GM21528 (cell line): ENCODE measurements around the gene GRIN3A.
A peak's percentile ranks its signal among the peaks of the same experiment; 100 is the strongest.
"Not testable (repeated sequence)": the region's sequence is repeated elsewhere in the genome, so short reads cannot be mapped to it uniquely, and the experiment has no call there.

Source experiments
- ATAC-seq: cut with Tn5 transposase; IDR thresholded peaks from one replicate; pipeline ENCODE4 v1.9.1; 2021; ENCODE audit warnings: mild to moderate bottlenecking, moderate library complexity; ENCODE audit not compliant: unreplicated experiment, low FRiP score

Gene GRIN3A

DNA sequence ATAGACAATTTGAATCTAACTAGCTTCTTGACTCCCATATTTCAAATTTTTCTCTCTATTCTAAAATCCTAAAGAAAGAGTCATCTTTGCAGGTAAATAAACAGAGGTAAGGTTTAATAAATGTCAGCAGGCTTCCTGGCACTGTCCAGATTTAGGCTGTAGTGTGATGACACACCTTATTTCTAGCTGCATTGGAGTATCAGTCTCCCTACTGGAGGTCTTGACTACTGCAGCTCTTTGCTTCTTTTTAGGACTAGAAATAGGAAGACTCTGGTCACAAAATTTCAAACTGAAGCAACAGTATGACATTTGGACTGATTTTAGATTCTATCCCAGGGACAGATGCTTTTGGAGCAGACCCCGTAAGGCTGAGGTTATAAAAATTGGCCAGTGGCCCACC lies 103.0 kb downstream of the GRIN3A start:
- no peak for ATAC-seq

- ATAC-seq: no peak
Observed at GRCh38 chr9:101634741-101635409, 103.6 kb downstream of the GRIN3A start.

DNA sequence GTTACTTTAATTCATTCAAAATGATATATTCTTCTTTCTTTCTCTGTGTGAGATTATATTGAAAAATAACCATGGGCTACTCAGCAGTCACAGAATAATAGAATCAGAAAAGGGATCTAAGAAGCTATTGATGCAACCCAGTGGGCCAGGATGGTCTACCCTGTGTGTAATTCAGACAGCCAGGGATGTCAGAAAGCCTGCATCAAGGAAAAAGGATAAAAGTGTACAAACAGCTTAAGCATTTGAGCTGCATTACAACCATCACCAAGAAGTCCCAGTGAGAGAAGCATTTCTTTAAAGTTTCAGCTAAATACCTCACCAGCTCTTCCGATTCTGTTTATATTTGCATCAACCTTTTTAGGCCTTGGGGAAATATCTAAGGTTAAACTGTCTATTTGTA lies 105.8 kb downstream of the GRIN3A start:
- ATAC-seq: no peak

DNA sequence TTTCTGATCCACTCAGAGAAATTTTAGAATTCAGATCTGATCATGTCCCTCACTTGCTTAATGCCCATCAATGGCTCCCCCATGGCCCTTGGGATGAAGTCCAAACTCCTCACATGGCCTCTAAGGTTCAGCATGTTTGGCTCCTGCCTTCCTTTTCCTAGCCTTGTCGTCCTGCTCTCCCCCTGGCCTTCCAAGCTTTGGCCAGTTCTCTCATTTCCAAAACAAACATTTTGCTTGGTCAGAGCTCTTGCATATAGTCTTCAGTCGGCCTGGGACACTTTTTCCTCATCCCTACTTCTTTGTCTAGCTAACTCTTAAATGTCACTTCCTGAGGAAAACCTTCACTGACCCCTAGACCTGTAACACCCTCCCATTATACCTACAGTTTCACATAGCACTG lies 106.6 kb downstream of the GRIN3A start:
- no peak for ATAC-seq

DNA sequence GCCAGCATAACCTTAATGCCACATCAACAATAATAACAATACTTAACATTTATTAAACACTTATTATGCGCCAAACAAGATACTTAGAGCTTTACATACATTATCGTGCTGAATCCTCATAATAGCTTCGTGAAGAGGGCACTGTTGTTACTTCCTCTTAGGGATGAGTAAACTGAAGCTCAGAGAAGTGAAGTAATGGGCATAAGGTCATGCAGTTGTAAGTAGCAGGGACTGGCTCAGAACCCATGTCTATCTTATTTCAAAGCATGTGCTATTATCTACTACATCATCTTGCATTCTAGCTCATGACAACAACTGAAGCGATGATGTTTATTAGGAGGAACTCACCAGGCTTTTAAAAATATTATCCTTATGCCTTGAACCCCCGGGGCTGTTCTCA lies 108.8 kb downstream of the GRIN3A start:
- no peak for ATAC-seq

DNA sequence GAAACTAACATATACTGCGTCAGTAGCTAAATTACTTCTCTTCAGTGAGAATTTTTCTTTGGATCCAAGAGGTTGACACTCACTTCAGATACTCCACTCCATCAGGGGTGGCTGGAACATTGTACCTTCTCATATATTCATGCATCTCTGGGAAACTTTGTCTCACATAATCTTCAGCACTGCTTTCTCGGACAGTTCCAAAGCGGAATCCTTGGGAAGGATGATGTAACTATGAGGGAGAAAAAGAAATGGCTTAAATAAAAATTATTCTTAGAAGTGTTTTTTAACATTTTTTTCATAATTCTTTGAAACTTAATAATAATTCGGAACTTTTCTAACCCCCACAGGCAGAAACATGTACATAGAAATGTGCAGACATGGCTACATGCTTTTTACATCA lies 110.3 kb downstream of the GRIN3A start:
- no peak for ATAC-seq

- ATAC-seq: no peak
Observed at GRCh38 chr9:101626295-101626694, 112.2 kb downstream of the GRIN3A start.

- no peak for ATAC-seq
Observed at GRCh38 chr9:101625876-101626275, 112.6 kb downstream of the GRIN3A start.

DNA sequence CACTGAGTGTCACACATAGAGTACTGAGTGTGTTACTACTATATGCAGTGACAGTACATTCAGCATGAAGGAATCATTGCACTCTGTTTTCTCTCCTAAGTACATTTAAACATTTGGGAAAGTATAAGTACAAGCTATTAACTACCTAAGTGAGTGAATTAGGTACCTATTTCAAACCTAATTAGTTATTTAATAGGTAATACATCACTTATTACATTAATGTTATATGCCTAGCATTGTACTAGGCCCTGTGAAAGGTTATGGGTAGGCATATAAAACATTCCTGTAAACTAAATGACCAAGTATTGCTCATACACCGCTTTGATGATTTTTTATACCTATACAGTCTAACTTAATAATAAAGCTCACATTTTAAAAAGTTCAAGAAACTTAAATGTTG lies 118.0 kb downstream of the GRIN3A start:
- no peak for ATAC-seq

DNA sequence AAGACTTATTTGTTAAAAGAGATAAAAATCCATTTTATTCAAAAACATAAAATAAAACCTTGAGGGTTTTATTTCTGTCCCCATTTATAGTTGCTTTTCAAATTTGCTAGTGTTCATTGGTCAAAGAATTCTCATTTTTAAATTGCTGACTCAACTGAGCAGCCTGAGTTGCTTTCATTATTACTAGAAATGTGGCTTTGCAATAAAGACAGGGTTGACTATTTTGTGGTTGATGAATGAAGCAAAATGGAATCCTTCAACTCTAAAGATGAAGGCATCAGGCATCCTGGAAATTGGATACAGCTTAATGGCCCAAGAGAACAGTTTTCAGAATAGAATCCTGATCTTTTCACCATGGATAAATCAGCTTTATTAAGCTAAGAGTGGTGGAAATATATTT lies 119.7 kb downstream of the GRIN3A start:
- no peak for ATAC-seq

DNA sequence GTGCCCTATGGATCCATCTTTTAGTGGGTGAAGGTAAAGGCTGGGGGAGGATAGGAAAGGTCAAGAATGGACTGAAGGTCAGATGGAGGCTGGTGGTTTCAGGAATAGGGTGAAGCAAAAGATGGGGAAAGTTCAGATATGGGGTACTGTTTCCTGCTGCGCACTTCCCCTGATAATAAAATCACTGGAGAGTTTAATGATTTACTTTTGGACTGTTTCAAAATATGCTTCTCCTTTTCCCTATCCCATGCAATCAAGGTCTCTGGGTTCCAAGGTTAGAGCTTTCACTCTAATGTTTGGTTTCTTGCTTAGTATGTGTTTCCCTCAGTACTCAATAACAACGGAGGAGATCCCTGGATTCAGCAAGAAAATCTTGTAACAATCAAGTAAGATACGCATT lies 132.9 kb downstream of the GRIN3A start:
- no peak for ATAC-seq

DNA sequence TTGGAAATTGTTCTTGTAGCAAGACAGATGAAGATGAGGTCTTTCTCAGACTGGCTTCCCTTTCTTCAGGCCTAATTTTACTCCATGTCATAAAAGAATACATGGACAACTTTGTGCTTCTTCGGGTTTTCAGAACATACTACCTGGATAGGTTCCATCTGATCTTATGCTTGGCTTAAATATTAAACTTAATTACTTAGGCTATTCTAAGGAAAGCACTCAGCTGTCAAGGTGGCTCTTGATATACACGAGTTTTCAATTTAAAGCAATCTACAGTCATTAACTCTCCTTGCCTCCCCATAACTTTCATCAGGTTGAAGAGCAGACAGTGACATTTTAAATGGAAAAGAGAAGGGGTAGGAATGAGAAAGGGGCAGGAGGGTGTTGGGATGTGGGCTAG lies 134.2 kb downstream of the GRIN3A start:
- no peak for ATAC-seq

- ATAC-seq: no peak
Observed at GRCh38 chr9:101601904-101602765, 136.3 kb downstream of the GRIN3A start.

GRCh38 chr9:101594796-101595195 lies 143.7 kb downstream of the GRIN3A start, which contains the start of gene PPP3R2:
PPP3R2 (minus strand) TSS chr9:101594969; CDS start chr9:101594921, 48 bp downstream.
- ATAC-seq: no peak

DNA sequence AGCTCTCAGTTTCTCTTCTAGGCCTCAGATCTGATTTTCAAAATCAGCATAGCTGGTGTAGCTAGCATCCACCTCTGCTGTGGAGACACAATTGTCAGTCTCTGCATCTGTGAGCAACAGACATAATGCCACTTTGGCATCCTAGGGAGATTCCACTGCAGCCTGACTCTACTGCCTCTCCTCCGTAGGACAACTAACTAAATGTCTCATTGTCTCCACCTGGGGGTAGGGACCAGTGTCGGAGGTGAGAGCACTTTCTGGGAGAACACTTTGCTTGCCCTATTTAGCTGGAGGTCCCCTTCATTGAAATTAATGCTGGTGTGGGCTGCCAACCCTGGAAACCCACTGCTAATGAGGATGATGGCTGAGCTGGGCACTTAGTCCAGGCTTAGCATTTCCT lies 145.1 kb downstream of the GRIN3A start:
- ATAC-seq: no peak

GRCh38 chr9:101592788-101593187 lies 145.7 kb downstream of the GRIN3A start:
- no peak for ATAC-seq

GRCh38 chr9:101591787-101592446 lies 146.5 kb downstream of the GRIN3A start:
- no peak for ATAC-seq

- ATAC-seq: no peak
Observed at GRCh38 chr9:101590901-101591300, 147.5 kb downstream of the GRIN3A start.

DNA sequence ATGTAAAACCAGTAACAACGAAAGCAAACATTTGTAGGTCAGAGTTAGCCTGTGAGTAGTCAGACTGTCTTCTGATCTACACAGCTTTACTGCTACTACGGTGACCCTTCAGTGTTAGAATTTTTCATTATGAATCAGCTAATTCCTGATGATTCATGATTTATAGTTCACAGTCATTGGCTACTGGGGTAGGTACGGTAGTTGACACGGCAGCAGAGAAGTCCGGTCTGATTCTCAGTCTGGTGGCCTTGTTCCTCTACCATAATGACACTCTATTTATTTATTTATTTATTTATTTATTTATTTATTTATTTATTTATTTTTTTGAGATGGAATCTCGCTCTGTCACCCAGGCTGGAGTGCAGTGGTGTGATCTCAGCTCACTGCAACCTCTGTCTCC lies 148.4 kb downstream of the GRIN3A start:
- not testable (repeated sequence) for ATAC-seq

DNA sequence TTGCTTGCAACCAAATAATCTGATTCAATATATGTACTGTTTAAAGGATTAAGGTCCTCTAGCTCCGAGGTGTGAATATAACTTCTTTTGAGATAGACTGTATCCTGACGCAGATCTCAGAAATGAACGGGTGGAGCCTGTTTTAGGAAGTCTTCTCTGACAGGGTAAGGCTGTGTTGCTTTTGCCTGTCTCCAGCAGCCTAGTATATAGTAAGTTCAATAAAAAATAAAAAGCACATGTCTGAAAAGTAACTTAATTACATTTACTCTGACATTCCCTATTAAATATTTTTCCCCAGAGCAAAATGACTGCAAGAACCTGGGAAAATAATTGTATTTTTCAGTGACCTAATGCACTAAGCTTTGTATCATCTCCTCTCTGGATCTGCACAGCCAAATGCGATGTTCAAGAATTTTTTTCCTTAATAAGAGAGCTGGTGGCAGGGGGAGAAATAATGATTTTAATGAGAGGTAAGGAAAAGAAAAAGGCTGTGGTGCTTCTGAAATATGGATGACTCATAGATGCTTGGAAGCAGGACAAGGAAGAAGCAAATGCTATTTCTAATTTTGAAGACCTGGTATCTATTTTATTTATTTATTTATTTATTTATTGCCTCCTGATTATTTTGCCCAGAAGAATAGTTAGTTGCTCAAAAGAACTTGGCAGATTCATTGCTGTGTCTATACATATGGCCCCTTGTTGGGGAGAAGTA lies 151.0 kb downstream of the GRIN3A start:
- ATAC-seq: no peak

GRCh38 chr9:101586651-101587050 lies 151.8 kb downstream of the GRIN3A start:
- peak; percentile 81 for ATAC-seq
